CD4-positive, alpha-beta T cell treated with Interleukin-2 at 100 ng/mL for 4 hours (primary cell): ENCODE measurements around the gene SMPDL3B.
A peak's percentile ranks its signal among the peaks of the same experiment; 100 is the strongest.
"Not testable (repeated sequence)": the region's sequence is repeated elsewhere in the genome, so short reads cannot be mapped to it uniquely, and the experiment has no call there.

Experiments
- DNase-seq: peaks from one replicate; pipeline ENCODE4 v3.0.0-alpha.2; 2020; ENCODE audit warnings: low spot score

Gene SMPDL3B

GRCh38 chr1:27970401-27970800 lies 35.6 kb downstream of the SMPDL3B start:
- no peak for DNase-seq

- no peak for DNase-seq
Observed at GRCh38 chr1:27971674-27972073, 36.9 kb downstream of the SMPDL3B start.

- no peak for DNase-seq
Observed at GRCh38 chr1:27972141-27972540, 37.3 kb downstream of the SMPDL3B start.

- DNase-seq = no peak
Observed at GRCh38 chr1:27973771-27974416, 39.1 kb downstream of the SMPDL3B start.

- DNase-seq = no peak
Observed at GRCh38 chr1:27974417-27974781, 39.6 kb downstream of the SMPDL3B start.

- DNase-seq = peak; percentile 65
Observed at GRCh38 chr1:27979151-27979858, 44.5 kb downstream of the SMPDL3B start.

GRCh38 chr1:27979859-27980201 lies 45.0 kb downstream of the SMPDL3B start:
- DNase-seq = no peak

- no peak for DNase-seq
Observed at GRCh38 chr1:27980216-27980845, 45.5 kb downstream of the SMPDL3B start.

GRCh38 chr1:27981145-27981544 lies 46.3 kb downstream of the SMPDL3B start:
- no peak for DNase-seq

GRCh38 chr1:27990920-27991537 lies 56.2 kb downstream of the SMPDL3B start:
- DNase-seq = no peak

GRCh38 chr1:27992276-27992675 lies 57.5 kb downstream of the SMPDL3B start:
- peak; percentile 63 for DNase-seq

GRCh38 chr1:27993241-27993640 lies 58.4 kb downstream of the SMPDL3B start:
- DNase-seq = peak; percentile 21

- no peak for DNase-seq
Observed at GRCh38 chr1:27994060-27994459, 59.3 kb downstream of the SMPDL3B start.

GRCh38 chr1:27994526-27994925 lies 59.7 kb downstream of the SMPDL3B start:
- not testable (repeated sequence) for DNase-seq

GRCh38 chr1:27999055-27999454 lies 64.3 kb downstream of the SMPDL3B start:
- DNase-seq = no peak

- no peak for DNase-seq
Observed at GRCh38 chr1:28002600-28002999, 67.8 kb downstream of the SMPDL3B start.

GRCh38 chr1:28003117-28003516 lies 68.3 kb downstream of the SMPDL3B start:
- not testable (repeated sequence) for DNase-seq
